GM18868 (cell line): Measurements from ENCODE around the gene SORCS1.

Source experiments
- ATAC-seq: cut with Tn5 transposase; IDR thresholded peaks from one replicate; pipeline ENCODE4 v1.9.1; 2021; ENCODE audit warnings: mild to moderate bottlenecking, moderate library complexity; ENCODE audit not compliant: unreplicated experiment

Gene SORCS1

DNA sequence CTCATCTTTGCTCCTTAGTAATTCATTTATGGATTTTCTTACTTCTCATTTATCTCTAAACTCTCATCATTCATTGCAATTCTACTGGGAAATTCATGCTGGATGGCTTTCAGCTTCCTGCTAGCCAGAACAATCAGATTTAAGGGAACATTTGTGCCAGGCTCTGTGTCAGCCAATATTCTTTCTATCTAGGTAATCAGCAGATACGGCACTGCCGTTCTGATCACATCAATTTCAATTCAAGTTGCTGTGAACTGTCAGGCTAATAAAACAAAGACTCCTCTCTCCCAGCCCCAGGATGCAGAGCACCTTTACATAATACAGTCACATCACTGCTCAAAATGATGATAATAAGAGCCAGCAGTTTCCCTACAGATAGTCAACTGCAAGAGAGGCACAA lies 468.3 kb downstream of the SORCS1 start:
- no peak for ATAC-seq

- ATAC-seq = no peak
These were observed 469.8 kb downstream of the SORCS1 start for GRCh38 chr10:106694696-106695095.

DNA sequence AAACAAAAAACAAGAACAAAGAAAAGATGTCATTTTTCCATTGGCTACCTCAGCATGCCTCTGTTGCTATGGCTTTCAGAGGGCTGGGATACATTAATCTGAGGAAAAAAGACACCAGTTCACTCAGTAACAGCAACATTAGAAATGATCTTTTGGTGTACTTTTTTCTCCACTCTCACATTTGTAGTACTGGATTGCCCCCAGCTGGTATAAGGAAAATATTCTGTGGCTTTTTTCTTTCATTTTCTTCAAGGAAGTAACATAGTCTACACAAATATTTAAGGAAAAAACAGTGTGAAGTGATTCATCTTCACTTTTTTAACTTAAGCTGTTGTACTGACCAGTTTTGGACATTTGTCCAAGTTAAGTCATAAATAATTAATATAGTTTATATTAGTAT lies 482.3 kb downstream of the SORCS1 start:
- ATAC-seq = no peak

- no peak for ATAC-seq
These were observed 484.4 kb downstream of the SORCS1 start for GRCh38 chr10:106680061-106680460.

- ATAC-seq = no peak
These were observed 485.2 kb downstream of the SORCS1 start for GRCh38 chr10:106679314-106679713.

DNA sequence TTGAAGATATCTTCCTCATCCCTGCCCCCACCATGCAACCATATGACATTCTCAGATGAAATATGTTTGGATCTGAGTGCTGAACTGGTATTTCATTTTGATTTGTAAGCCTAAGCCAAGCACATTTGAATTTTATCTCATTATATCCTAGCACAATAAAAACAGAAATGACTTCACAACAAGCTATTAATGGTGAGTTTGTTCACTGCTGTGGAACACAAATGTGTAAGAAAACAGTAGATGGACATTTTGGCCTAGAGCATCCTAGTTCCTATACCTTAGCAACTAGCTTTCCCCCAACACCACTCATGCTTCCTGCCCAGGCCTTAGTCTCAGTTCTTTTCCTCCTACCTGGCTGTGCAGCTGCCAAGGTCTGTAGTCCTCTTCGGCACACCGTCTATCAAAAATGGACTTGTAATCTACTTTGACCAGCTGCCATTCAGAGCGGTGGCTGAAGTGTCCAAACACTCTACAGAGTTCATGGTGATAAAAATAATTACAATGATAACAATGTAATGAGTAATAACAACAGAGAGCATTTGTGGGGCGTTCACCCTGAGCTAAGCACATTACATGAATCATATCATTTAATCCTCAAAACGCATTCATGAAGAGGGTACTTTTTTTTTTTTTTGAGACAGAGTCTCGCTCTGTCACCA lies 491.9 kb downstream of the SORCS1 start:
- no peak for ATAC-seq

DNA sequence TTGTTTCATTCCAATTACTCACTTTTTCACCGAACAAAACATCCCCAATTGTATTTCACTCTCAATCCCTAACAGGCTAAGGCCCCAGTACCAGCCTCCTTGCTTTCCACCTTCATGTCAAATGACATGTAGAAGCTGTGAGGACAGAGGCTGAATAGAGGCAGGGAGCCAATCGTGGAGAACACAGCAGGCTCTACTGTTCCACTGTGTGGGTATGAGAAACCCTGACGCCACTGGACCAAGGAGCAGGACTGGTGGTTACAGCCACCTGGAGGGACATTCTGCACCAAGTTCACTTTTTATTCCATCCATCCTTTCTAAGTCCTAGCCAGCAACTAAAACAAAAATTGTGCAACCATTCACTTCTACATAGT lies 502.8 kb downstream of the SORCS1 start:
- ATAC-seq = no peak

DNA sequence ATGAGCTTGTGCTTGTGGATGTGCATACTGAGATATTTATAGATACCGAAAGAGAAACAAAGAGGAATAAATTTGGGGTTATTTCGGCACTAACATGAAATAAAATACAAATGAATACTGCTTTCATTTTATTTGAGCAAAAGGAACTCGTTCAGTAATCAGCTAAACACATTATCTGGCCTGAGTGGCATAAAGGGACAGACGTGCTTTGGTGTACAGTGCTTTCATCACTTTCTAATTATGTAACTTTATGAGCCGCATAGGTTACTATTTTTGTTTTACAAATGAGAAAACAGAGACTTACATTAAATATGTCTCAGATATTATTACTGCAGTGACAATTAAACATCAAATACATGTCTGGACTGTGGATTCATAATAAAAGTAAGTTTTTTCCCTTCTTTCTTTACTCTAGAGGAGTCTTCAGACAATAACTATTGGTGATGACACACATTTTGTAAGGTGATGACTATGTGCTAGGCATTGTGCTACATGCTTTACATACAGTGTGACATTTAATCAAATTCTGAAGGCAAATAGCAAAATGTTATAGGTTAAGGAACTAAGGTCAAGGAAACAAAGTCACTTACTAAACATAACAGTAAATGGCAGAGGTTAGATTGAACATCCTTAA lies 503.3 kb downstream of the SORCS1 start:
- ATAC-seq = no peak

- no peak for ATAC-seq
These were observed 504.0 kb downstream of the SORCS1 start for GRCh38 chr10:106660550-106660949.

DNA sequence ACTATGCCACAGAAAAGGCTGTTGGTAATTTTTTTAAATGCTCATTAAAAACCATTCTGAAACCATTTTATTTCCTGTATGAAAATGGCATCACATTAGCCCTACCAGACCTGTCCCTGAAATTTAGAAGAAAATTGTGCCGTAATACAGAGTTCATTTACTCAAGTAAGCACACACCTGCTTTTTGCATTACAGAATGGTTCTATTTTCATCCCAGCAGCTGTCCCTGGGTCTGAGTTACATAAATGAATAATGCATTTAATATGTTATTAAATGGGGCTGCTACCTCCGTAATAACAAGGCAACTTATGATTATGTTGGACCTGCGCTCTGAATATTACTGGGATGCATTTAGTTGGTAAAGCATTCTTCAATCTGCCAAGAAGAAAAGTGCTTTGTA lies 508.9 kb downstream of the SORCS1 start:
- ATAC-seq = no peak

DNA sequence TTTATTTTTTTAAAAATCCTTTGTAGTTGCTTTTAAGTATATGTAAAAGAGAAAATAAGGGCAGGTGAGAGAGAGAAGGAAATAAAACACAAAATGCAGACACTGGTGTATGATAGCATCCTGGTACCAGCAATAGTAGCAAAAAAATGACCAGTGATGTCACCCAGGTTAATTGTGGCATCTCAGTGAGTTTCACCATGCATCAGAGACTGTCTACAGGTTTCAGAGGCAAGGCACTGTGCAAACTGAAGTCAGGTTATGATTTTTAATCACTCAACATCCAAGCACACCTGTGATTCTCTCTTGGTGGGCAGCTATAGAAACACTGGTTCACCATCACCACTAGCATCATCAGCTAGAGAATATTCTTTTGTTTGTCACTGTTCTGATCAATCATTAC lies 509.3 kb downstream of the SORCS1 start:
- ATAC-seq = no peak

- ATAC-seq = peak; percentile 71
These were observed 512.2 kb downstream of the SORCS1 start for GRCh38 chr10:106652279-106652678.

GRCh38 chr10:106648534-106649481 lies 515.7 kb downstream of the SORCS1 start:
- no peak for ATAC-seq

DNA sequence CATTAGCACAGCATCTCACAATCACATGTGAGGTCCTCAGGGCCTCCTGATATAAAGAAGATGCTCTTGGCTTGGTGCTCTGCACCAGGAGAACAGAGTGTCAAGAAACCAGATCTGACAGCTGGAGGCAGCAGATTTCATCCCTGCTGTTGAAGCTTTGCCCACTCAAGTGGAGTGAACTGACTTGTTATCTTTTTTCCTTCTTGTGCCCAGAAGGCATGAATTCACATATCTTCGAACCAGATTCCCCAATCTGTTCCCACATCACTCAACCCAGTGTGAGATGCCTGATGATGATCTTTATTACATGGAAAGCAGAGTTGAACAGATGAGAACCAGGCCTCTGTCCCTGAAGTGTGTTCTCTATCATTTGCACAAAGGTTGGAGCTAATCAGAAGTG lies 521.0 kb downstream of the SORCS1 start:
- no peak for ATAC-seq

- no peak for ATAC-seq
These were observed 526.6 kb downstream of the SORCS1 start for GRCh38 chr10:106637873-106638272.

DNA sequence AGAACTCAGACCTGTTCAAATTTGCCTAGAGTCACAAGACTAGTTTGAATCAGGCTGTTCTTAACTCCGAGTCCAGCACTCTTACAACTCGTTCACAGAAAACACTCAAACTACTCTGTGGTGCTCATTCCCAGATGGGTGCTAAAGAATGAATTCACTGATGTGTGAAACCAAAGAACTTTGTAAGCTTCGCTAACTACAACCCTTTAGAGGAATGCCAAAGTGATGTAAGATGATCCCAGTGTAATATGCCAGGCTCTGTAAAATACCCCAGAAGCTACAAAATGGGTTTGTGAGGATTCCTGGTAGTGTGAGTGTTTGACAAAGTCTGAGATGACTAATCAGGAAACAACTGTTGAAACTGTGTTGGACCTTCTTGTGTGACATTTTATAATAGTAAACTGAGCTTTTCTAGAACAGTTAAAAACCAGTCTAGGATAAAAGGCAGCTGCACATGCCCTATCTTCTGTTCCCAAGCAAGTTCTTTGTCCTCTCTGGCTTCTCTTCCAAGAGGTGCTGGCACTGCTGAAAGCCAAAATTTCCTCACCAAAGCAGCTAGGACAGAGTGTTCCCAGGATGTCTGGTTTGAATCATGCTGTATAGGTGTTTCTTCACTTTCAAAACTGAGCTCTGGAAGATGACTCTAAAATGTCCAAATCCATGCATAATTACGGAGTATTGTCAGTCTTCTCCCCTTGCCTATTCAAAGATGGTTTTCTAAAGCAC lies 527.6 kb downstream of the SORCS1 start:
- ATAC-seq = no peak

GRCh38 chr10:106635947-106636346 lies 528.6 kb downstream of the SORCS1 start:
- ATAC-seq = no peak

GRCh38 chr10:106631016-106631702 lies 533.3 kb downstream of the SORCS1 start:
- no peak for ATAC-seq

- ATAC-seq = no peak
These were observed 538.1 kb downstream of the SORCS1 start for GRCh38 chr10:106626371-106626770.

DNA sequence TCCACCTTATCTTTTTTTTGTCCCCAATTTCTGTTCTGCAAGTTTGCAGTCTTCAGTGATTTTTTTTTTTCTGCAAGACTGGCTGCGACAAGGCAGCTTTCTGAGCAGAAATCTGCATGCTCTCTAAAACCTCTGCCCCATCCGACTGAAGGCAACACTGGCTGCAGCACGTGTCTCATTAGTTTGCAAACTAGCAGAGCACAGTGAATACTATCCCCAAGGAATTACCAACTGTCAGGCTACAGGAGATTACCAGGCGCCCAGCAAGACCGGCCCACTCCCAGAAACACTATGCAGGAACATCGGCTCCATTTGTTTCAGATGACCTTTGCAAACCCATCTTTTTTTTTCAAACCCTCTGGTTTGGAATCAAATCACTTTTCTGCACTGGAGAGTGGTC lies 538.8 kb downstream of the SORCS1 start:
- no peak for ATAC-seq

DNA sequence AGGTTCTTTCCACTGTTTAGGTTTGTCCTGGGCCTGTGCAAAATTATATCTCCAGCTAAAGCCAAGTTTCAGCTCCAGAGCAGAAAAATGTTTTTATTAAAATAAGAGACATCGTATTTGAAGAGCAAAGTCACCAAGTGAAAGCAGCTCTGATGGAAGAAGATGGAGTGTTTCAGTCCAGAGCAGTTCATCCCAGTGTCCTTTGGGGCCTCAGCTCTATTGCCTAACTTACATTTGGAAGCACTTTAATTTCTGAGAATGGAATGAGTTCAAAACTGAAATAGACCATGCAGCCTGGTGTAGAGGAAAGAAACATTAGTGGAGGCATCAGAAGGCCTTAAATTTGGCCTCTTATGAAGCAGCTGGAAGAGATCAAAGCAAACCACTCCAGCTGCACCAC lies 545.2 kb downstream of the SORCS1 start:
- ATAC-seq = no peak
